Activated naive CD4-positive, alpha-beta T cell treated with anti-CD3 and anti-CD28 coated beads for 36 hours (primary cell): Measurements from ENCODE around the gene SEPTIN12. TPM values are rescaled to one million over a fixed set of nuclear protein-coding genes. Genes with fewer than 3 reads are reported as not detected.

Experiments used
- CTCF ChIA-PET: fragments of 350-600 bp; sonication (Branson Sonifier 250); formaldehyde crosslinking; loops from one replicate; lab custom pipeline; 2021; ENCODE audit warnings: antibody characterized with exemption; lab: Charles Lee
- DNase-seq: peaks from one replicate; pipeline ENCODE4 v3.0.0-alpha.2; 2020
- H3K27ac Mint-ChIP-seq: one replicate; pipeline ENCODE4 v1.8.0; 2021; ENCODE audit warnings: mild to moderate bottlenecking, mixed read lengths
- H3K27me3 Mint-ChIP-seq: one replicate; pipeline ENCODE4 v1.8.0; 2021; ENCODE audit warnings: low read depth, mixed read lengths
- H3K36me3 Mint-ChIP-seq: one replicate; pipeline ENCODE4 v1.8.0; 2021; ENCODE audit warnings: low read depth, mixed read lengths
- H3K4me1 Mint-ChIP-seq: one replicate; pipeline ENCODE4 v1.8.0; 2021; ENCODE audit warnings: low read depth, mixed read lengths
- H3K4me3 Mint-ChIP-seq: one replicate; pipeline ENCODE4 v1.8.0; 2021; ENCODE audit warnings: mild to moderate bottlenecking, moderate library complexity, mixed read lengths
- H3K9me3 Mint-ChIP-seq: one replicate; pipeline ENCODE4 v1.8.0; 2021; ENCODE audit warnings: mixed read lengths
- intact Hi-C: fragments of 100-400 bp; cut with micrococcal nuclease; formaldehyde crosslinking; loops from one replicate; pipeline ENCODE4 v1.15.1; 2023
- total RNA-seq, 2 experiments: library from RNA; stranded (reverse); gene quantifications; one replicate each; pipeline ENCODE4 v1.2.3, GENCODE V29; 2021

The SEPTIN12 gene
- total RNA-seq, 2 experiments from 2014 or later = not detected

- intact Hi-C loops = no loop called here
- CTCF ChIA-PET = interaction anchor here (1.5 kb wide), 1 partner anchor 155 kb away, joined by 3 read pairs; no protein-coding TSS in a partner anchor
- Mint-ChIP-seq H3K4me1 (peaks cover 9% of the 10 kb centered on the region), H3K36me3 (peaks cover 5% of the 10 kb centered on the region), H3K27ac (no peak overlapping the region), H3K9me3 (no peaks in the 10 kb centered on the region), H3K27me3 (no peaks in the 10 kb centered on the region), H3K4me3 (peak overlapping the region; percentile 74)
- DNase-seq = no peak
Observed at GRCh38 chr16:4801051-4801961, 13.2 kb upstream of the SEPTIN12 start.

- Mint-ChIP-seq H3K4me3 (peak overlapping the region; percentile 33), H3K27ac (no peak overlapping the region), H3K9me3 (no peaks in the 10 kb centered on the region), H3K4me1 (peaks cover 9% of the 10 kb centered on the region), H3K36me3 (peaks cover 4% of the 10 kb centered on the region), H3K27me3 (no peaks in the 10 kb centered on the region)
- CTCF ChIA-PET = no interaction called here
- intact Hi-C loops = no loop called here
- DNase-seq = no peak
Observed at GRCh38 chr16:4800290-4801041, 12.3 kb upstream of the SEPTIN12 start.

GRCh38 chr16:4799171-4799855 is 11.2 kb upstream of the SEPTIN12 start:
- Mint-ChIP-seq H3K27ac (no peak overlapping the region), H3K9me3 (no peaks in the 10 kb centered on the region), H3K27me3 (no peaks in the 10 kb centered on the region), H3K36me3 (no peaks in the 10 kb centered on the region), H3K4me3 (no peak overlapping the region), H3K4me1 (peaks cover 9% of the 10 kb centered on the region)
- intact Hi-C loops = no loop called here
- CTCF ChIA-PET = no interaction called here
- no peak for DNase-seq

- H3K36me3 Mint-ChIP-seq = no peaks in the 10 kb centered on the region
- H3K27ac Mint-ChIP-seq = no peak overlapping the region
- intact Hi-C loops = no loop called here
- no peaks in the 10 kb centered on the region for H3K9me3 Mint-ChIP-seq
- no peak overlapping the region for H3K4me3 Mint-ChIP-seq
- peaks cover 9% of the 10 kb centered on the region for H3K4me1 Mint-ChIP-seq
- CTCF ChIA-PET = interaction anchor here (0.7 kb wide), 1 partner anchor 21 kb away, joined by 3 read pairs; no protein-coding TSS in a partner anchor
- no peaks in the 10 kb centered on the region for H3K27me3 Mint-ChIP-seq
- DNase-seq = no peak
Observed at GRCh38 chr16:4798456-4798855, 10.3 kb upstream of the SEPTIN12 start.

- H3K9me3 Mint-ChIP-seq = no peaks in the 10 kb centered on the region
- no peaks in the 10 kb centered on the region for H3K27me3 Mint-ChIP-seq
- peaks cover 5% of the 10 kb centered on the region for H3K4me1 Mint-ChIP-seq
- intact Hi-C loops = no loop called here
- CTCF ChIA-PET = no interaction called here
- H3K27ac Mint-ChIP-seq = no peak overlapping the region
- H3K4me3 Mint-ChIP-seq = no peak overlapping the region
- H3K36me3 Mint-ChIP-seq = no peaks in the 10 kb centered on the region
- DNase-seq = no peak
Observed at GRCh38 chr16:4797805-4798252, 9.7 kb upstream of the SEPTIN12 start.

GRCh38 chr16:4796982-4797804 is 9.0 kb upstream of the SEPTIN12 start:
- no peaks in the 10 kb centered on the region for H3K9me3 Mint-ChIP-seq
- DNase-seq = no peak
- peaks cover 5% of the 10 kb centered on the region for H3K4me1 Mint-ChIP-seq
- H3K27ac Mint-ChIP-seq = no peak overlapping the region
- CTCF ChIA-PET = no interaction called here
- H3K27me3 Mint-ChIP-seq = no peaks in the 10 kb centered on the region
- intact Hi-C loops = no loop called here
- H3K4me3 Mint-ChIP-seq = no peak overlapping the region
- no peaks in the 10 kb centered on the region for H3K36me3 Mint-ChIP-seq

GRCh38 chr16:4795828-4796572 is 7.9 kb upstream of the SEPTIN12 start:
- Mint-ChIP-seq H3K4me3 (no peak overlapping the region), H3K27me3 (no peaks in the 10 kb centered on the region), H3K9me3 (no peaks in the 10 kb centered on the region), H3K27ac (no peak overlapping the region), H3K4me1 (peaks cover 2% of the 10 kb centered on the region), H3K36me3 (no peaks in the 10 kb centered on the region)
- intact Hi-C loops = no loop called here
- no peak for DNase-seq
- CTCF ChIA-PET = no interaction called here

GRCh38 chr16:4795181-4795827 is 7.2 kb upstream of the SEPTIN12 start, which contains the start of gene SMIM22:
TSS of gene SMIM22 (plus strand) at chr16:4795369. CDS start at chr16:4795735, 366 bp downstream.
- Mint-ChIP-seq H3K4me3 (no peak within 1 kb of the TSS), H3K27me3 (no peaks in the 10 kb centered on the region), H3K9me3 (no peaks in the 10 kb centered on the region), H3K4me1 (no peaks in the 10 kb centered on the region), H3K27ac (no peak within 1 kb of the TSS), H3K36me3 (no peaks in the 10 kb centered on the region)
- intact Hi-C loops = no loop called here
- DNase-seq = no peak
- CTCF ChIA-PET = no interaction called here

- Mint-ChIP-seq H3K36me3 (no peaks in the 10 kb centered on the region), H3K4me1 (no peaks in the 10 kb centered on the region), H3K27me3 (no peaks in the 10 kb centered on the region), H3K27ac (no peak overlapping the region), H3K4me3 (no peak overlapping the region), H3K9me3 (no peaks in the 10 kb centered on the region)
- no peak for DNase-seq
- intact Hi-C loops = no loop called here
- CTCF ChIA-PET = interaction anchor here (0.7 kb wide), 1 partner anchor 154 kb away, joined by 4 read pairs; no protein-coding TSS in a partner anchor
Observed at GRCh38 chr16:4792951-4793513, 4.9 kb upstream of the SEPTIN12 start.

GRCh38 chr16:4790871-4791270 is 2.7 kb upstream of the SEPTIN12 start:
- Mint-ChIP-seq H3K9me3 (no peaks in the 10 kb centered on the region), H3K4me1 (no peaks in the 10 kb centered on the region), H3K4me3 (no peak overlapping the region), H3K36me3 (no peaks in the 10 kb centered on the region), H3K27me3 (no peaks in the 10 kb centered on the region), H3K27ac (no peak overlapping the region)
- intact Hi-C loops = no loop called here
- DNase-seq = peak; percentile 35
- CTCF ChIA-PET = no interaction called here
